Lung (tissue), 12 donors: ENCODE data around the gene JMJD7. TPM values are rescaled to one million over a fixed set of nuclear protein-coding genes. Genes with fewer than 3 reads are reported as not detected.

Experiments
- ATAC-seq: fragments of 200-7000 bp; cut with Tn5 transposase; one replicate; pipeline ENCODE4 v1.9.1; 2020; ENCODE audit warnings: moderate number of reproducible peaks; ENCODE audit not compliant: insufficient read depth, low FRiP score
- DNase-seq, 3 donors: peaks; one replicate each; pipeline ENCODE4 v3.0.0-alpha.2; 2013 to 2017
- H3K27ac ChIP-seq, 2 donors: one replicate each; pipeline ENCODE4 v1.5.1; 2013; ENCODE audit warnings: mild to moderate bottlenecking in 2 of 2, moderate library complexity in 2 of 2, control low read depth in 1 of 2, inconsistent platforms in 1 of 2, low read depth in 1 of 2, low read length in 1 of 2
- H3K27me3 ChIP-seq, 3 donors: one replicate each; pipeline ENCODE4 v1.5.1; 2013; ENCODE audit warnings: low read length in 2 of 3; ENCODE audit not compliant: control insufficient read depth in 3 of 3, insufficient read depth in 3 of 3
- H3K36me3 ChIP-seq, 4 donors: one replicate each; pipeline ENCODE4 v1.5.1; 2013; ENCODE audit warnings: low read length in 4 of 4, mild to moderate bottlenecking in 1 of 4, moderate library complexity in 1 of 4; ENCODE audit not compliant: control insufficient read depth in 4 of 4, insufficient read depth in 4 of 4
- H3K4me1 ChIP-seq, 5 donors: one replicate each; pipeline ENCODE4 v1.5.1; 2013; ENCODE audit warnings: low read length in 5 of 5, mild to moderate bottlenecking in 2 of 5, moderate library complexity in 1 of 5; ENCODE audit not compliant: control insufficient read depth in 5 of 5, insufficient read depth in 5 of 5
- H3K4me3 ChIP-seq: one replicate; pipeline ENCODE4 v1.5.1; 2013; ENCODE audit warnings: mild to moderate bottlenecking, control low read depth, moderate library complexity
- H3K9ac ChIP-seq, 2 donors: one replicate each; pipeline ENCODE4 v1.5.1; 2013; ENCODE audit warnings: low read length in 2 of 2, control low read depth in 1 of 2; ENCODE audit not compliant: insufficient read depth in 1 of 2
- H3K9me3 ChIP-seq, 4 donors: one replicate each; pipeline ENCODE4 v1.5.1; 2013; ENCODE audit warnings: low read length in 3 of 4, mild to moderate bottlenecking in 1 of 4, moderate library complexity in 1 of 4; ENCODE audit not compliant: control insufficient read depth in 4 of 4, insufficient read depth in 3 of 4
- CTCF ChIP-seq: IDR thresholded peaks from 2 replicates; pipeline ENCODE4 v1.5.1; 2012; ENCODE audit warnings: mild to moderate bottlenecking; ENCODE audit errors: control extremely low read depth, extremely low read depth
- WGBS, 2 donors: extraction: QIAGEN DNeasy Blood & Tissue Kit; methylation state at CpG; one replicate each; pipeline ENCODE4 v1.1.7; 2013; 5-methylcytosine and 5-hydroxymethylcytosine counted together
- polyA plus RNA-seq, 2 donors: library from polyadenylated mRNA; stranded (reverse); fragments of 200-250 nt; gene quantifications; one replicate each; pipeline ENCODE4 v1.2.1, GENCODE V29; 2013
- total RNA-seq, 2 donors: library from RNA; depleted of rRNA in 1 of 2; stranded (reverse); fragments of >200 nt in 1 of 2; gene quantifications; one replicate each; pipeline ENCODE4 v1.2.1, GENCODE V29; 2014 to 2021
- donor health status: control.
- donor health status: control.
- donor health status: Bipolar disorder and iron deficiency.
- donor health status: healthy.
- donor health status: DM: yes; HTN: yes; CAD: no.

The JMJD7 gene
- total and polyA plus RNA-seq, 4 donors: 13.2 to 28.1 (median 21.3) TPM

DNA sequence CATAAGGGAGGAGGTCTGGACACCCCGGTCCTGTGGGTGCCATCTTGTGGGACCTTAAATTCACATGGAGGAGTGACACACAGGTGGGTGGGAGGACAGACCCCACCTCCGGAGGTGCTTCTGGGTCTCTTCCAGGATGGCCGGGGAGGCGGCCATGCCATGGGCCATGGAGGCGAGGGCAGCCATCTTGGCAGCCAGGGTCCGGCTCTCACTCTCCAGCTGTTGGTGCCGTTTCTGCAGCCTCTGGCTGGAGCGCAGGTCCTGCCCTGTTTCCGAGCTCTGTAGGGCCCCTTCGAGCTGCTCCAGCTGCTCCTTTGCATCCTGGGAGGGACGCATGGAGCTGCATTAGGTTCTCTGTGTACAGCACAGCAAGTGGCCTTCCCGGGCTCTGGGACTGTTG, 46.8 kb downstream of the JMJD7 start:
- Histone ChIP-seq H3K27me3 (no peaks in the 10 kb centered on the region), H3K4me3 (no peak overlapping the region), H3K4me1 (no peaks in the 10 kb centered on the region), H3K9ac (no peak overlapping the region), H3K9me3 (no peaks in the 10 kb centered on the region), H3K36me3 (no peaks in the 10 kb centered on the region), H3K27ac (no peak overlapping the region)
- no peak for TF ChIP-seq CTCF
- WGBS, 2 donors: 95 to 97% methylated on average over 12 of the region's 12 CpGs
- DNase-seq (no peak), ATAC-seq (no peak)

GRCh38 chr15:41876007-41876406, 48.1 kb downstream of the JMJD7 start:
- no peaks in the 10 kb centered on the region for H3K4me1 ChIP-seq
- H3K36me3 ChIP-seq: no peaks in the 10 kb centered on the region
- H3K9ac ChIP-seq: no peak overlapping the region
- no peak overlapping the region for H3K27ac ChIP-seq
- no peak for TF ChIP-seq CTCF
- DNase-seq: no peak
- ATAC-seq: no peak
- WGBS, 2 donors: 81 to 87% methylated on average over 13 of the region's 13 CpGs
- H3K27me3 ChIP-seq: no peaks in the 10 kb centered on the region
- H3K9me3 ChIP-seq: no peaks in the 10 kb centered on the region
- no peak overlapping the region for H3K4me3 ChIP-seq

GRCh38 chr15:41876689-41877088, 48.8 kb downstream of the JMJD7 start:
- Histone ChIP-seq H3K9me3 (no peaks in the 10 kb centered on the region), H3K4me1 (no peaks in the 10 kb centered on the region), H3K27ac (no peak overlapping the region), H3K9ac (no peak overlapping the region), H3K4me3 (no peak overlapping the region), H3K27me3 (peaks cover 0 to 3% (median 0%) of the 10 kb centered on the region in 3 donors), H3K36me3 (no peaks in the 10 kb centered on the region)
- TF ChIP-seq CTCF: no peak
- no peak for ATAC-seq
- no peak for DNase-seq
- 74 to 81% methylated on average over 12 of the region's 12 CpGs for WGBS, 2 donors
